NCI-H1694 (cell line): ENCODE data around the gene NATD1.

Experiments
- DNase-seq: peaks from one replicate; lab custom pipeline; 2025; lab: John Stamatoyannopoulos, UW

NATD1 gene

DNA sequence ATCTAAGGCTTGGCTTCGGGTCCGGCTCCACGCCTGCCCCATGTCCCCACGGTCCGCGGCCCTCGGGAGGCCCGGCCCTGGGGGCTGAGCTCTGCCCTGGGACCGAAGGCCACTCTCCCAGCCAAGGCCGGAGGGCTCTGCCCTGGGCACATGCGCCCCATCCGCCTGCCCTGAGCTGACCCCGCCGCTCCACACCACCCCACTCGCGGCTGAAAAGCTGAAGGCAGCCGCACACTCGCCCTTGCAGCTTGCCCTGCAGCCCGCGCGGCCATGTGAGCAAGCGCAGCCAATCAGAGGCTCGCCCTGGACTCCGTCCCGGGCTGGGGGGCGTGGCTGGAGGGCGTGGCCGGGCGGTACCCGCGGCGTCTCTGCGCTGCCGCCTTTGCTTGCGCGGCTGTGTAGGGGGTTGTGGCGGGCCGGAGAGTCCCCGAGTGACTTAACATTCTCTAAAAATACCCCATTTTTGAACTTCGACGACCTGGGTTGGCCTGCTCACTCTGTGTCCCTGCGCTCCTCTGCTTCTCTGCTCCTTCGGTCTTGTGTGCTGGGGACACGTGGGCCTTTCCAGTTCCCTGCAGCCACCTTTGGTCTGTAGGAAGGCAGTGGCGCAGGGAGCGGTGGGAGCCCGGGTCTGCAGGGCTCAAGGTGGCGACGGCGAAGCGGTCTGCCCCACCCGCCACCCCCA, 22.5 kb upstream of the NATD1 start:
- DNase-seq, result peak; percentile 53

DNA sequence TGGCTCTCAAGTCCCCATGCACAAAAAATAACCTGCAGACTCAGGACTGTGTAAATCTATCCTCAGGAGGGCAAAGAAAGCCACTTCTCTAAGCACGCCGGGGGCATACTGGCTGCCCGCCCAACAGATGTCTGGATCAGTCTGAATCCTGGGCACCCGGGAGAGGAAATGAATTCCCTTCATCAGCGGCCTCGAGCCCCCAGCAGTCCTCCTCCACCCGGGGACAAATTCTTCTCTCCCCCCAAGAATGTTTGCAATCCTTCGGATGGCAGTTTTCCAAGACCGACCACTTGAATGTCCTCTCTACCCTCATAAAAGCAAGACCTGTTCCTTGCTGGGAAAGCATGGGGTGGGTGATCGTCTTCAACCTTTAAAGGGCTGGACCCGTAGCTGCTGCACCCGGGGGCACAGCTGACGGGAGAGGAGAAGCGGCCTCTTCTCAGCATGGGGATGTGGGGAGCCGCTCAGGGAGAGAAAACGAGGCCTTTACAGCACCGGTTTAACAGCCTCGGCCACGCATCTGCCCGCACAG, 21.9 kb upstream of the NATD1 start:
- no peak for DNase-seq

DNA sequence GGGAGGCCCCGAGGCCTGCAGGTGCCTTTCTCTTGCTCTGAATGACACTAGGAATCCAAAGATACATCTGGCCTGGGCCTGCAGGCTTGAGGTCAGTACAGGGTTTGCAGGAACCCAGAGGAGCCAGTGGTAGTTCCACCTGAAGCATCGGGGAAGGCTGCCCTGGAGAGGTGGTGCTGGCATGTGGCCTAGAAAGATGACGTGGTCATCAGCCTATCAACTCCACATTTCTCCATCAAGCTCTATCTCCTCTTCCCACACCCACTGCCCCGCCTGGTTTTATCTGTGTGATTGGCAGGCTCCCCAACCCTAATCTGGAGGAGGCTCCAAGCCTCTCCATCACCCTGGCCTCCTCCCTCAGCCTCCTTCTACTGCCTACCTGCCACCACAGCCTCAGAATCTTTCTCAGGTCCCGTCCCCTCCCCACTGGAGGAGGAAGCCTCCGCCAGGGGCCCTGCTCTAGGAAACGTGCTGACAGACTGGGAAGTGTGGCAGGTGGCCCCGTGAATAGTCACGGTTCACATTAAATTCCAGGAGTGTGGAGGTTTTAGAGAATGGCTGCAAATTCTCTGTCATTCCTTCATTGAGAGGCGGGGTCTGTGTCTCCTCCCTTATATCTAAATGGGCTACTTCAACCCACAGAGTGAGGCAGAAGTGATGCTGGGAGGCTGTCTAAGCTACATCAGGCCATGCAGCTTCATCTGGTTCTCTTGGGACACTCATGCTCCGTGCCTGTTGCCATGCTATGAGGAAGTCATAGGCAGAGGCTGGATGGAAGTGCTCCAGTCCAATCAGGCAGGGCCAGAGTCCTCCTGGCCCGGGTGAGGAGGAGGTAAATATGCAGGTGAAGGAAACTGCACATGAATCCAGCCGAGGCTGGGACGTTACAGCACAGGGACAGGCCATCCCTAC, 19.9 kb upstream of the NATD1 start:
- no peak for DNase-seq

DNA sequence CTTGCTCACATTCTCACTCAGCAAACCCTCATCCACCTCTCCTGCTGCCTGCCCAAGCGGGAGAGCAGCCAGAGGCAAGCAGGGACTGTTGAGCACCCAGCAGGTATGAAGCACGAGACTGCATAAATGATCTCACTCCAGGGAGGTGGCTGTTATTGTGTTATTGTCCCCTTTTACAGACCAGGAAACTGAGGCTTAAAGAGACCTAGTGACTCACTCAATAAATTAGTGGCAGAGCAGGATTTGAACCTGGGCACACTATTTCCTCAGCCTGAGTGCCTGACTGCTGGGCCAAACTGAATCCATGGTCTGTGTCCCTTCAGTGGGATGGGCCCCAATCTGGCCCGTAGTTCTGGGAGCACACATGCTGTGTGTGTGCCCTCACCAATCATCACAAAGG, 19.0 kb upstream of the NATD1 start:
- DNase-seq, result no peak

DNA sequence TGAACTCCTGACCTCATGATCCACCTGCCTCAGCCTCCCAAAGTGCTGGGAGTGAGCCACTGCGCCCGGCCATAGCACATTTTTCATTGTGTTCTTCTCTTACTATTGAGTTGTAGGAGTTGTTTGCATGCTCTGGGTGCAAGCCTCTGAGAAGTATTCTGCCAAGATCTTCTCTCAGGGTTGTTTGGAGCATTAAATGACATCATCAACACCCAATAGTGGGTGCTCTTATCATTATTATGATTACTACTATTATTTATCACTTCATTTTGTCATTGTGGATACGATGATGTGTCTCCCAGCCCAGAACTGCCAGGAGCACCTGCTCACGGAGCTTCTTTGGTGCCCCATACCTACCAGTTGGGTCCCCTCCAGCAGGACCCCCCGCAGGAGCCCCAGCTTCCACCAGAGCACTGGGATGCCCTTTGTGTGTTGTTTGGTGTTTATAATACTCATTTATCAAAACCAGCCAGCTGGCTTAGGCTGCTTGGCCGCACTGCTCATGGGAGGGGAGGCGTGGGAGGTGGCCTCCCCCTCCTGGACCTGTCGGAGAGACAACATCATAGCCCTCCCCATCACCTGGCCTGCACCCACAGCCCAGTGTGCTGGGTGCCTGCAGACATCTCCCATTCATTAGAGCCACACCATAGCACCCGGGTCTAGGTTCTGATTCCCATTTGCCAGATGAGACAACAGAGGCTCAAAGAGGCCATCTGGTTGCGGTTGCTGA, 18.4 kb upstream of the NATD1 start:
- DNase-seq, result no peak

DNA sequence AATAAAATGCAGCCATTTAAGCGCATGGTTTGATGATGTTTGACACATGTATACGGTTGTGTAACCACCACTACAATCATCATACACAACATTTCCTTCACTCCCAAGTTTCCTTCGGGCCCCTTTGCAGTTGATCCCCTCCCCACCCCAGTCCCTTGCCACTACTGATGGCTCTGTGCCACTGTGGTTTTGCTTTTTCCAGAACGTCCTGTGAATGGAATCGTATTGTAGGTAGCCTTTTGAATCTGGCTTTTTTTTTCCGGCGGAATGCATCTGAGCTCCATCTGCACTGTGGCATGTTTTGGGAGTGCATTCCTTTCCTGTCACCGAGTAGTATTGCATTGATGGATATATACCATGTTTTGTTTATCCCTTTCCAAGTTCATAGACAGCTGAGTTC, 16.2 kb upstream of the NATD1 start:
- no peak for DNase-seq

DNA sequence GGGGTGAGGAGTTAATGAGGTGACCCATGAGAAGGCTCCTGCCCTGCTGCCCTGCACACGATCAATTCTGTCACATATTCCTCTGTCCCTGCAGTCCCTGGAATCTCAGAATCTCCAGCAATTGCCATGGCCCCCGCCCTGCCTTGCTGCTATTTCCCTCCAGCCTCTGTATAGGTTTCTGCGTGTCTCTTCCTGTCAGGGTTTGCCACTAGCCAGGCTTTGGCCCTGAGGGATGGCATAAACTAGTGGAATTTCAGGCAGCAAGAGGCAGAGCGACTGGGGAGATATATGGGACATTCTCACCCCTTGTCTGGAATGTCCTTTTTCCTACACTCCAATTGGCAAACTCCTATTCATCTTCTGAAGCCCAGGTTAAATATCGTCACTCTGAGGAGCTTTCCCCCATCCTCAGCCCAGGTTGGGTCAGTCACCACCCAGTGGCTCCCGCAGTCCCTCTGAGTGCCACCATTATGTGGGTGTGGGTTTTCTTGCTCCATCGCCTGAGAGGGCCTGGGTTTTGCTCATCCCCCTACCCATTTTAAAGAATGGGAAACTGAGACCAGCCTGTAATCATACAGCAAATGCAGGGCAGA, 15.5 kb upstream of the NATD1 start:
- DNase-seq, result no peak

DNA sequence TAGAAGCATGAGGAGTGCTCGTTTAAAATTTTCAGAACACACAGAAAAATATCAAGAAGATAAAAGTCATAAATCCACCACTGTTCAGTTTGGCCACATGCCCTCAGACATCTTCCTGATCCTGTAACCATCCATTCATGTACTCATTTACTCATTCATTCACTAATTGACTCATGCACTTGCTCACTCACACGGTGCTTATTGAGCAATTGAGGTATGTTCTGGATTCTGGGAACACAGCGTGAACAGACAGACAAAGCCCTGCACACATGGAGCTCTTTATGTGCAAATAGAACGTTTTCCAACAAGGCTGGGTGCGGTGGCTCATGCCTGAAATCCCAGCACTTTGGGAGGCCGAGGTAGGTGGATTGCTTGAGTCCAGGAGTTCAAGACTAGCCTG, 10.2 kb upstream of the NATD1 start:
- DNase-seq, result no peak

DNA sequence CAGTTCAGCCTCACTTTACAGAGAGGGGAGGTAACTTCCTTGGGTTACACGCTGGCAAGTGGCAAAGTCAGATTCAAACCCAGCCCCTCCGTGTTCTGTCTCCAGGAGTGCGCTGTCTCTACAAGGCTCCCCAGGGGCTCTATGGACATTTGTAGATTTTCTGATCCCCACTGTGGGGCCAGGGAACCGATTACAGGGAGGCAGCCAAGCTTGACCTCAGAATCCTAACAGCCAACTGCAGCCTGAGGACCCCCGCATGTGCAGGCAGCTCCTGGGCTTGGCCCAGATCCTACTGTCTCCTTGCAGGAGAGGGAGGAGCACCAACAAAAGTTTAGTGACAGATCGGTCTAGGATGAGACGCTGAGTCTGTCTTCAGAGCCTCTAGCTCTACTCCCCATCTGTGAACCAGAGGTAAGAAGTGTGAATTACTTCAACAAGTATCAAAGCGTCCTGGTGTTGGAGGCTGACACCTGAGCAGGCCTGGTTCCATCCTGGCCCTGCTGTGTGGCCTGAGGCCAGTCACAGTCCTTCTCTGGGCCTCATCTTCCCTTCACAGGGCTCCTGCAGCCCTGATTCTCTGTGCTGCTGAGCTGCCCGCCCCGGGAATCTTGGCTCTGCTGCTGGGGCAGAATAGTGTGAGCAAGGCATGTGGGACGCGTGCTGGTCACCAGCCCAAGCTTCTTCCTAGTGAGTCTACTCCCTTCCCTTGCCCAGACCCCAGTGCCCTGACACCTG, 9.2 kb upstream of the NATD1 start:
- no peak for DNase-seq

DNA sequence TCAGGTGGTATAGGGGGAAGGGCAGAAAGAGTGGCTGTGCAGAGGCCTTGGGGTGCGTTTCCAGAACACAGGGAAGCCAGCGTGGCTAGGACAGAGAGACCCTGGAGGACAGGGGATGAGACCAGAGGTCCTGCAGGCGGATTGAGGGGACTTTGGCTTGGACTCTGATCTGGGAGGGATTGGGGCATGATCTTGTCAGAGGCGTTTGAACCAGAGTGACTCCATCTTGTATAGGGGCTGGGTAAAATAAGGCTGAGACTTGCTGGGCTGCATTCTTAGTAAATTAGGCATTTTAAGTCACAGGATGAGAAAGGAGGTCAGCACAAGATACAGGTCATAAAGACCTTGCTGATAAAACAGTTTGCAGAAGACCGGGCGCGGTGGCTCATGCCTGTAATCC, 5.4 kb upstream of the NATD1 start:
- DNase-seq, result no peak

DNA sequence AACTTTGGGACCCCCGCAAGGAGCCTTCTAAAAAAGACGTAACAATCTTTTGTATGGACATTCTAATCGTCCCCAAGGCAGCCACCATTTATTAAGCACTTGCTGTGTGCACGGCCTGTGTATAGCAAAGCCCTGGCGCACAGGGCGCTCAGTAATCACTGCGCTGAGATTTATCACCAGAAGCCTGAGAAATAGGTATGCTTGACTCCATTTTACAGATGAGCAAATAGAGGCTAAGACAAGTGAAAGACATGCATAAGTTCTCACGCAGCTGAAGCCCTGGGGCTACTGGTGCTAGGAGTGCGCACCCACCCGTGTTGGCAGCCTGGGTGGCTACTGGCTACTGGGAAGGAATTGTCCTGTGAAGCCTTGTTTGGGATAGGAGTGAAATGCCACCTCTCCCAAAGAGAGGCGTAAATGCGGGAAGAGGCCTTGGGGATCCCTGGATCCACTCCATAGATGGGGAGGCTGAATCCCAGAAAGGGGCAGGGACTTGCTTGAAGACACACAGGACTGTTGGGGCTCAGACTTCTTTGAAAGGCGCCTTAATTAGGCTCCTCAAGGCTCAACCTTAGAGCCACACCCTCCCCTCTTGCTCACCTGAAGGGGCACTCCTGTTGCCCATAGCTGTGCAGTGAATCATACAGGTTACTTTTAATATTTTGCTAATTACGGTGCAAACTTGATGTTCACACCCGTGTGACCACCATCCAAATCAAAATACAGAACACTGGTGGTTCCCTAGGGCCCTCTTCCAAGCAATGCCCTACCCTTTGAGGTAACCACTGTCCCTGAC, 634 bp upstream of the NATD1 start:
- DNase-seq, result no peak

DNA sequence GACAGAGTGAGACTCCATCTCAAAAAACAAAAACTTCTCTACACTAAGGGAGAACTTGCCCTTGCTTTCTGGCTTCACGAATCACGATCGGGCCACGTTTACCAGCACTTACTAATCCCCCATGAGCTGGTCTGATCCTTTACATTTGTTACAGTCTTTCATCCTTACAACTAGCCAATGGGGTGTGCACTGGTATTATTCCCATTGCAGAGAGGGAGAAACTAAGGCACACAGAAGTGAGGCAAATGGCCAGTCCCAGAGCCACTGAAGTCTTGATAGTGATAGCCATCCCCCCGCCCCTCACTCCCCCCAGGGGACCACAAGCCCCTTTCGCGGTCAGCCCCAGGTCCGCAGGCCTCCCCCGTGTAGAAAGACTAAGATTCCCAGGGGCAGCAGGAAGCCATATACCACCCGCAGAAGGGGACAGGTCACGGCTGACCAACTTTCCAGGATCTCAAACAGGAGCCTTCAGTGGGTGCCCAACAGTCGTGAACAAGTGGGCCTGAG, 868 bp downstream of the NATD1 start:
- DNase-seq, result no peak

DNA sequence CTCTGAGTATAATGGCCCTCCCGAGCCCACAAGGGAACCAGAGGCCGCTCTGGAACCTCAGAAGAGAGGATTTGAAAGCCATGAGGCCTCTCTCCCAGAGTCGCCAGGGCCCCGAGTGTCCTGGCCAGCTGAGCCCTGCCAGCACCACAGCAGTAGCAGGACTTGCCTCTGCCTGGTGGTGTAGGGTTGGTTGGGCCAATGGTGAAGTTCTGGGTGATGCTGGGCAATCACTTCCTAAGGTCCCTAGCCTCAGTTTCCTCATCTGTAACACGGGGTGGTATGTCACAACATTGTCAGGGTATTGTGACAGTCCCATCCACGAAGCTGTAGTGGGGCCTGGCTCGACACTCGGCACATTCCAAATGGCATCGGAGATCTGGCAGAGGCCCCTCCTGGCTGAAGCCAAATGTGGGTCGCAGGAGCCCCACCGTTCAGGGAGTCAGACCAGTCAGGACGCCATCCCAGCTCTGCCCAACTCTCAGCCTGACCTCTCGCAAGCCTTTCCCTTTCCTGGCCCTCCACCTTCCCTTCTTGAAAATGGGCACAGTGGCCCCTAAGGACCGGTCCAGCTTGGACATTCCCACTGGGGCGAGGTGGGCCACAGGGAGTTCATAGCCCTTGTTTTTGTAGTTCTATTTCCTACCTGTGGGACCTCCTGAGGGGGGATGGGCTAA, 1.7 kb downstream of the NATD1 start:
- DNase-seq, result no peak

DNA sequence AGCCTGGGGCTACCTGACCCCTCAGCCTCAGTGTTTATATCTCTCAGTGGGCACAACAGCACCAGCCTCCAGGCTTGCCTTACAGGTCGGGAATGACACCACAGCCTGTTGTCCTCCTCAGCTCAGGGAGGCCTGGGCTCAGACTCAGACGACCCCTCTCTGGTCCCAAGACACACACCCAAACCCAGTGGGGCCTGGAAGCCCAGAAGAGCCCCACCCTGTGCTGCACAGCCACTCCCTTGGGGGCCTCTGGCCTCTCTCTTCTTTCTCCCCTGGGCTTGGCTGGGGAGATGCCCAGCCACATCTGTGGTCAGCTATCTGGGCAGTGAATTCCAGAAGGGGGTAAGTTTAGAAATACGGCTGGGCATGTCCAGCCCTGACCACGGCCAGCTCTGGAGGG, 2.4 kb downstream of the NATD1 start:
- DNase-seq, result no peak

DNA sequence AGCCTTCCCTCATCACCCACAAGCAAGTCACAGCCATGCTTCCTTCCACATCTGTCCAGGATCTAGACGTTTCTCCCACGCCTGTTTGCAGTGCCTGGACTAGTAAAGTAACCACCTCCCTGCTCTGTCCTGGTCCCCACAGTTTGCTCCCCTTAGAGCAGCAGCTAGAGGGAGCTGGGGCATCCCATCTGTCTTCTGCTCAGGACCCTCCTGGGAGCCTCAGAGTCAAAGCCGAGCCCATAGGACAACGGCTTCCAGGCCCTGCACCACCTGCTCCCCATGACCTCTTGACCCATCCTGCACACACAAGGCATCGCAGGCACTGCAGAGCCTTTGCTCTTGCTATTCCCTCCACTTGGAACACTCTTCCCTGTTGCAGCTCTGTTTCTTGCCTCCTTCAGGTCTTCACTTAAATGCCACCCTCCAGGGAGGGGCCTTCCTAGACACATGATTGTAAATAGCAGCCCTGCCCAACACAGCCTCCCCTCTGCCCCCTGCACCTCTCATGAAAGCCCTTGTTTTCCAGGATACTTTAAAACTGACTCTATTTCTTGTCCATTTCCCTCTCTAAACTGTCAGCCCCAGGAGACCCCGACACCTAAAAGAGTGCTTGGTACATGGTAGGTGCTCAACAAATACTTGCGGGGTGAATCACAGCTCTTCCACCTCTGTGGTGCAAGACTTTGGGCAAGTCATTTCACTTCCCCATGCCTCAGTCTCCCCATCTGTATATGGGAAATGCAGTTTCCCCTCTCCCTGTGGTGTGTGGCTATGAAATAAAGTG, 3.1 kb downstream of the NATD1 start:
- DNase-seq, result no peak

DNA sequence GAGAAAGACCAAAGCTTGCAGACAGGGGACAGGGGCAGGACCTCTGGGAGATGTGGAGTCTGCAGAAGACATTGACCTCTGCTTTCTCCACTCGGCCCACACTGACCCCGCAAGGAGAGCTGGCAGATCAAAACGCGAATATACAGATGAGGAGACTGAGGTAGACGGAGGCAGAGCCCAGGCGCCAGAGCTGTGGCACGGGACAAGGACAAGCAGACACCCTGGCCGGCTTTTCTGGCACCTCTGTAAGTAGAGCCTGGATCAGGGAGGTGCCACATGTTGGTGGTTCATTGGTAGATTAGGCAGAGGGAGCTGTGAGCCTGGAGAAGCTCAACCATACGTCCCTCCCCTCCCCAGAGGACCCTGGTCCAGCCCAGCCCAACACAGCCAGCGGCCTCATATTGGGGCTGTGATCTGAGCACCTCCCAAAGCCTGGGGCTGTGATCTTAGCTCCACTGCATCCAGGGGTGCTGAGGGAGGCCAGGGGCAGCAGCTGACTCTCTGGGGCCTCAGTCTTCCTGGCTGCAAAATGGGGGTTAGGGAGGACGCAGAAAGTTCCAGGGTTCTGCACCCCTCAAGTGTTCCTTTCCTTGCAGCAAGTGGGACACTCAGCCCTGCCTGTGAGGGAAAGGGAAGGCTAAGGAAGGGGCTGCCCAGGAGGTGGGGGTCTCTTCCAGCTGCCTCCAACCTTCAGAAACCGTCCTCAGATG, 4.0 kb downstream of the NATD1 start:
- no peak for DNase-seq

DNA sequence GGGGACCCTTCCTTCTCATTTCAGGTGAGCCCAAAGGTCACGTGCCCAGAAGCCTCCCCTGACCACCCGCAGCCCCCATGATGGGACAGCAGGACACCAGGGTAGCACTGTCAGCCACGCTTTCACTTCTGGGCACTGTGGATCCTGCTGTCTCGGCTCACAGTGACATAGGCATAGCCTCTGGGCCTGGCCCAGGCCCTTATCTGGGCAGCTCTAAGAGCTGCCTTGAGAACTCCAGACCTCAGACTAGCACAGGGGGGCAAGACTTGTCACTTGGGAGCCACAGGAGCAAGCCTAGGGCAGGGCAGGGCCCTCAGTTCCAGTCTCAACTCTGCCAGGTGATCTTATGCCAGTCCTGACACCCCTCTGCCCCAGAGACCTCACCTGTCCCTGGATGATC, 4.7 kb downstream of the NATD1 start:
- no peak for DNase-seq

DNA sequence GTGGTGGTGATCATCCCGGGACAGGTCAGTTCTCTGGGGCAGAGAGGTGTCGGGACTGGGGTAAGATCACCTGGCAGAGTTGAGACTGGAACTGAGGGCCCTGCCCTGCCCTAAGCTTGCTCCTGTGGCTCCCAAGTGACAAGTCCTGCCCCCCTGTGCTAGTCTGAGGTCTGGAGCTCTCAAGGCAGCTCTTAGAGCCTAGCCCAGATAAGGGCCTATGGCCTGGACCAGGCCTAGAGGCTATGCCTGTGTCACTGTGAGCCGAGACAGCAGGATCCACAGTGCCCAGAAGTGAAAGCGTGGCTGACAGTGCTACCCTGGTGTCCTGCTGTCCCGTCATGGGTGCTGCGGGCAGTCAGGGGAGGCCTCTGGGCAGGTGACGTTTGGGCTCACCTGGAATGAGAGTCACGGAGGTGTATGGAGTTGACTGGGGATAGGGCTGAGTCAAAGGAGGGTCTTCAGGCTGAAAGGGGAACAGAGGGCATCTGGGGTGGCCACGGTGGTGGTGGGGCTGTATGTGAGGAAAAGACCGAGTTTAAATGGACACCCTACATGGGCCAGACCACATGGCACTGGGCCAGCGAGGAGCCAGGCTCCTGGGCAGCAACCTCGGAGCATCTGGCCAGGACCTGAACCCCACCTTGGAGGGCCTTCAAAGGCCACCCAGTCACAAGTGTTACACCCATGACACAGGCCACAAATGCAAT, 5.5 kb downstream of the NATD1 start:
- no peak for DNase-seq
